GM23338 (cell line): ENCODE results near the gene FERMT3. TPM values are rescaled to one million over a fixed set of nuclear protein-coding genes. Genes with fewer than 3 reads are reported as not detected.
"Not testable (repeated sequence)": the region's sequence is repeated elsewhere in the genome, so short reads cannot be mapped to it uniquely, and the experiment has no call there.

Experiments used
- ATAC-seq: fragments of 200-7000 bp; cut with Tn5 transposase; 3 replicates; pipeline ENCODE4 v1.9.1; 2020
- DNase-seq: peaks from one replicate; pipeline ENCODE4 v3.0.0-alpha.2; 2015; ENCODE audit warnings: low spot score
- H2AFZ ChIP-seq: fragments of 200-600 bp; sonication (generic); 2 replicates; pipeline ENCODE4 v1.8.0; 2016; ENCODE audit warnings: antibody characterized with exemption, mild to moderate bottlenecking, moderate library complexity
- H3F3A ChIP-seq: fragments of 200-600 bp; sonication (generic); replicated peaks from 2 replicates; pipeline ENCODE4 v1.8.0; 2017; ENCODE audit warnings: antibody characterized with exemption, mixed run types, low read depth
- H3K27ac ChIP-seq: fragments of 200-600 bp; sonication (generic); 2 replicates; pipeline ENCODE4 v1.6.1; 2016; ENCODE audit warnings: low read depth
- H3K27me3 ChIP-seq: fragments of 200-600 bp; sonication (generic); 2 replicates; pipeline ENCODE4 v1.8.0; 2016; ENCODE audit warnings: mild to moderate bottlenecking, mixed run types, moderate library complexity; ENCODE audit not compliant: insufficient read depth
- H3K36me3 ChIP-seq: fragments of 200-600 bp; sonication (generic); 2 replicates; pipeline ENCODE4 v1.8.0; 2016; ENCODE audit warnings: mild to moderate bottlenecking; ENCODE audit not compliant: insufficient read depth
- H3K4me1 ChIP-seq: fragments of 200-600 bp; sonication (generic); 2 replicates; pipeline ENCODE4 v1.8.0; 2016; ENCODE audit warnings: mild to moderate bottlenecking, moderate library complexity; ENCODE audit not compliant: insufficient read depth
- H3K4me2 ChIP-seq: fragments of 200-600 bp; sonication (generic); 2 replicates; pipeline ENCODE4 v1.7.1; 2017; ENCODE audit warnings: mixed run types
- H3K4me3 ChIP-seq: fragments of 200-600 bp; sonication (generic); 2 replicates; pipeline ENCODE4 v1.6.1; 2016; ENCODE audit warnings: mixed run types
- H3K79me2 ChIP-seq: fragments of 200-600 bp; sonication (generic); replicated peaks from 2 replicates; pipeline ENCODE4 v1.8.0; 2017; ENCODE audit warnings: mild to moderate bottlenecking; ENCODE audit not compliant: insufficient read depth
- H3K9me2 ChIP-seq: fragments of 200-600 bp; sonication (generic); 2 replicates; pipeline ENCODE4 v1.8.0; 2017; ENCODE audit not compliant: insufficient read depth
- H4K20me1 ChIP-seq: fragments of 200-600 bp; sonication (generic); replicated peaks from 2 replicates; pipeline ENCODE4 v1.8.0; 2017; ENCODE audit warnings: mild to moderate bottlenecking; ENCODE audit not compliant: insufficient read depth
- H3K27ac Mint-ChIP-seq: 2 replicates; pipeline ENCODE4 v1.8.0; 2020; ENCODE audit warnings: inconsistent platforms, mild to moderate bottlenecking, moderate library complexity, mixed read lengths
- H3K27me3 Mint-ChIP-seq: 3 replicates; pipeline ENCODE4 v1.8.0; 2022; ENCODE audit warnings: low read depth, mild to moderate bottlenecking, moderate library complexity, mixed read lengths, inconsistent platforms; ENCODE audit not compliant: insufficient read depth, poor library complexity
- H3K36me3 Mint-ChIP-seq: 3 replicates; pipeline ENCODE4 v1.8.0; 2021; ENCODE audit warnings: low read depth, mild to moderate bottlenecking, inconsistent platforms, moderate library complexity, mixed read lengths
- H3K4me1 Mint-ChIP-seq: 3 replicates; pipeline ENCODE4 v1.8.0; 2020; ENCODE audit warnings: mild to moderate bottlenecking, inconsistent platforms, mixed read lengths
- H3K4me3 Mint-ChIP-seq: 3 replicates; pipeline ENCODE4 v1.8.0; 2021; ENCODE audit warnings: moderate library complexity, mild to moderate bottlenecking, inconsistent platforms, mixed read lengths
- H3K9me3 Mint-ChIP-seq: 3 replicates; pipeline ENCODE4 v1.8.0; 2020; ENCODE audit warnings: moderate library complexity, mild to moderate bottlenecking, inconsistent platforms, mixed read lengths
- CREB1 ChIP-seq: fragments of 250-450 bp; sonication (Bioruptor Pico); IDR thresholded peaks from 2 replicates; pipeline ENCODE4 v1.5.0; 2020; ENCODE audit warnings: low read depth, mild to moderate bottlenecking, moderate library complexity
- EZH2 ChIP-seq: fragments of 200-600 bp; sonication (generic); IDR thresholded peaks from one replicate; pipeline ENCODE4 v1.8.0; 2017; ENCODE audit warnings: antibody characterized with exemption, mild to moderate bottlenecking, low read depth; ENCODE audit not compliant: unreplicated experiment
- EZH2phosphoT487 ChIP-seq: fragments of 200-600 bp; sonication (generic); IDR thresholded peaks from one replicate; pipeline ENCODE4 v1.8.1; 2018; ENCODE audit warnings: antibody characterized with exemption; ENCODE audit not compliant: unreplicated experiment
- NANOG ChIP-seq: IDR thresholded peaks from 2 replicates; pipeline ENCODE4 v1.6.1; 2016; ENCODE audit warnings: antibody characterized with exemption, borderline replicate concordance
- POLR2AphosphoS5 ChIP-seq: IDR thresholded peaks from 2 replicates; pipeline ENCODE4 v1.6.1; 2016; ENCODE audit warnings: antibody characterized with exemption, low read depth
- STAT1 ChIP-seq: IDR thresholded peaks from one replicate; pipeline ENCODE4 v1.6.1; 2016; ENCODE audit warnings: antibody characterized with exemption; ENCODE audit not compliant: unreplicated experiment
- polyA plus RNA-seq: library from polyadenylated mRNA; unstranded; fragments of >200 nt; fragmentation: Nextera tagmentation; extraction: Ambion mirVana; gene quantifications from 2 replicates; pipeline ENCODE4 v1.2.1, GENCODE V29; 2016
- total RNA-seq: library from RNA; depleted of rRNA; stranded (reverse); fragments of >200 nt; shearing (Covaris generic); gene quantifications from 2 replicates; pipeline ENCODE4 v1.2.3, GENCODE V29; 2014
- TF ChIP-seq, protein P1 (sequence below), 2 experiments: fragments of 200-600 bp in 1 of 2; sonication (generic) in 1 of 2; conservative IDR thresholded peaks; 2 replicates each; pipeline versions ENCODE4 v1.5.1 to v1.6.1; 2016 to 2017; ENCODE audit warnings: antibody characterized with exemption in 2 of 2, low read depth in 2 of 2, mild to moderate bottlenecking in 2 of 2, moderate library complexity in 1 of 2
- TF ChIP-seq, protein P2 (sequence below): IDR thresholded peaks from 2 replicates; pipeline ENCODE4 v1.6.1; 2016; ENCODE audit warnings: antibody characterized with exemption
- TF ChIP-seq, protein P3 (sequence below): IDR thresholded peaks from one replicate; pipeline ENCODE4 v1.6.1; 2018; ENCODE audit warnings: antibody characterized with exemption; ENCODE audit not compliant: unreplicated experiment

The FERMT3 gene
- total and polyA plus RNA-seq, 2 experiments from 2014 or later = 1.5 to 1.6 TPM

DNA sequence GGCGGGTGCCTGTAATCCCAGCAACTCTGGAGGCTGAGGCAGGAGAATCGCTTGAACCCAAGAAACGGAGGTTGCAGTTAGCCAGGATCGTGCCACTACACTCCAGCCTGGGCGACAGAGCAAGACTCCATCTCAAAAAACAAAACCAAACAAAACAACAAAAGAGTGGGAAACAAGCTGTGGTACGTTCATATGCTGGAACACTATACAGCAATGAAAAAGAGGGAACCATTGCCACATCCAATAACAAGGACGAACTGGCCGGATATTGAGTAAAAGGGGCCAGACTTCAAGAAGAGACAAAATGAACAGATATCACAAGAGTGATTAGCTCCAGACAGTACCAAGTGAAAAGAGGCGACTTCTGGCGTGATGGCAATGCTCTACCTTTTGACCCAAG lies 45.5 kb upstream of the FERMT3 start (continued):
- TF ChIP-seq, protein P1, sequence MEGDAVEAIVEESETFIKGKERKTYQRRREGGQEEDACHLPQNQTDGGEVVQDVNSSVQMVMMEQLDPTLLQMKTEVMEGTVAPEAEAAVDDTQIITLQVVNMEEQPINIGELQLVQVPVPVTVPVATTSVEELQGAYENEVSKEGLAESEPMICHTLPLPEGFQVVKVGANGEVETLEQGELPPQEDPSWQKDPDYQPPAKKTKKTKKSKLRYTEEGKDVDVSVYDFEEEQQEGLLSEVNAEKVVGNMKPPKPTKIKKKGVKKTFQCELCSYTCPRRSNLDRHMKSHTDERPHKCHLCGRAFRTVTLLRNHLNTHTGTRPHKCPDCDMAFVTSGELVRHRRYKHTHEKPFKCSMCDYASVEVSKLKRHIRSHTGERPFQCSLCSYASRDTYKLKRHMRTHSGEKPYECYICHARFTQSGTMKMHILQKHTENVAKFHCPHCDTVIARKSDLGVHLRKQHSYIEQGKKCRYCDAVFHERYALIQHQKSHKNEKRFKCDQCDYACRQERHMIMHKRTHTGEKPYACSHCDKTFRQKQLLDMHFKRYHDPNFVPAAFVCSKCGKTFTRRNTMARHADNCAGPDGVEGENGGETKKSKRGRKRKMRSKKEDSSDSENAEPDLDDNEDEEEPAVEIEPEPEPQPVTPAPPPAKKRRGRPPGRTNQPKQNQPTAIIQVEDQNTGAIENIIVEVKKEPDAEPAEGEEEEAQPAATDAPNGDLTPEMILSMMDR (conservative IDR thresholded peaks at IDR 0.05; ENCODE audit: low read depth in 2 of 2) = no peak
- TF ChIP-seq EZH2 (no peak), NANOG (no peak), POLR2AphosphoS5 (no peak)
- TF ChIP-seq, protein P2, sequence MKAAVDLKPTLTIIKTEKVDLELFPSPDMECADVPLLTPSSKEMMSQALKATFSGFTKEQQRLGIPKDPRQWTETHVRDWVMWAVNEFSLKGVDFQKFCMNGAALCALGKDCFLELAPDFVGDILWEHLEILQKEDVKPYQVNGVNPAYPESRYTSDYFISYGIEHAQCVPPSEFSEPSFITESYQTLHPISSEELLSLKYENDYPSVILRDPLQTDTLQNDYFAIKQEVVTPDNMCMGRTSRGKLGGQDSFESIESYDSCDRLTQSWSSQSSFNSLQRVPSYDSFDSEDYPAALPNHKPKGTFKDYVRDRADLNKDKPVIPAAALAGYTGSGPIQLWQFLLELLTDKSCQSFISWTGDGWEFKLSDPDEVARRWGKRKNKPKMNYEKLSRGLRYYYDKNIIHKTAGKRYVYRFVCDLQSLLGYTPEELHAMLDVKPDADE = no peak

DNA sequence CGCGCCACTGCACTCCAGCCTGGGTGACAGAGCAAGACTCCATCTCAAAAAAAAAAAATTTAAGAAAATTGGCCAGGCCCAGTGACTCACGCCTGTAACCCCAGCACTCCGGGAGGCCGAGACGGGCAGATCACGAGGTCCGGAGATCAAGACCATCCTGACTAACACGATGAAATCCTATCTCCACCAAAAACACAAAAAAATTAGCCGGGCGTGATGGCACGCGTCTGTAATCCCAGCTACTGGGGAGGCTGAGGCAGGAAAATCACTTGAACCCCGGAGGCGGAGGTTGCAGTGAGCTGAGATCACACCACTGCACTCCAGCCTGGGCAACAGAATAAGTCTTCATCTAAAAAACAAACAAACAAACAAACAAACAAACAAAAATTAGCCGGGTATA lies 43.8 kb upstream of the FERMT3 start:
- Histone ChIP-seq H4K20me1 (peaks cover 10% of the 10 kb centered on the region), H3F3A (peaks cover 19% of the 10 kb centered on the region; the same call in 1 of the 2 replicates), H3K4me1 (peaks cover 14% of the 10 kb centered on the region; the same call in 1 of the 2 replicates)
- not testable (repeated sequence) for H3K27ac ChIP-seq, DNase-seq, H3K27me3 ChIP-seq, H3K4me3 ChIP-seq, H3K4me1 Mint-ChIP-seq, H3K79me2 ChIP-seq, H3K4me3 Mint-ChIP-seq, H3K4me2 ChIP-seq, H3K27ac Mint-ChIP-seq, H3K36me3 ChIP-seq, H3K36me3 Mint-ChIP-seq, H3K9me3 Mint-ChIP-seq, ATAC-seq, H3K9me2 ChIP-seq, H2AFZ ChIP-seq
- H3K27me3 Mint-ChIP-seq = peaks cover 26% of the 10 kb centered on the region

DNA sequence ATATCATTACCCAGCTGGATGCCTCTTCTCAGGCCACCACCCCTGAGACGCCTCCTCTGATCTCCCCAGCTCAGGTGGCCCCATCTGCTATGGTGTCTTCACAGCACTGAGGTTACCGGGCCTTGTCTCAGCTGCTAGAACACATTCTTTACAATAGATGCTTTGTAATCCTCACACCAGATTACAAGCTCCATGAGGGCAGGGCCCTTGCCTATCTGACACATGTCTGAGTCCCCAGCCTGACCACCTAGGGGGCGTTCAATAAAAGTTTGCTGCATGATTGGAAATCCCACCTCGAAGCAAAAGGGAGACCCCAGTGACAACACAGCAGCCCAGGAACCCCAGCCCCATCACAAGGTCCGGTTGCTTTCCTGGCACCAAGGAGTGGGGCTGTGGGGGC lies 42.6 kb upstream of the FERMT3 start:
- peaks cover 7% of the 10 kb centered on the region; the same call in 1 of the 3 replicates for H3K36me3 Mint-ChIP-seq
- H3K4me1 ChIP-seq = peaks cover 14% of the 10 kb centered on the region; the same call in 1 of the 2 replicates
- no peak overlapping the region for H3K27ac ChIP-seq
- DNase-seq (no peak), ATAC-seq (no peak)
- no peak overlapping the region for H3K4me3 ChIP-seq
- no peak overlapping the region for H3K27ac Mint-ChIP-seq
- peaks cover 10% of the 10 kb centered on the region; the same call in 2 of the 3 replicates for H3K4me1 Mint-ChIP-seq
- H3K27me3 ChIP-seq = peaks cover 6% of the 10 kb centered on the region; the same call in 1 of the 2 replicates
- peaks cover 19% of the 10 kb centered on the region; the same call in 1 of the 2 replicates for H3F3A ChIP-seq
- H3K36me3 ChIP-seq = no peaks in the 10 kb centered on the region
- peaks cover 28% of the 10 kb centered on the region for H3K27me3 Mint-ChIP-seq
- no peak overlapping the region for H2AFZ ChIP-seq
- no peak overlapping the region for H3K4me3 Mint-ChIP-seq
- H3K9me2 ChIP-seq = no peaks in the 10 kb centered on the region
- no peaks in the 10 kb centered on the region for H3K79me2 ChIP-seq
- no peak overlapping the region for H3K4me2 ChIP-seq
- H3K9me3 Mint-ChIP-seq = no peaks in the 10 kb centered on the region; the same call in 2 of the 3 replicates
- peaks cover 10% of the 10 kb centered on the region for H4K20me1 ChIP-seq
- no peak for TF ChIP-seq CREB1 (CRISPR knock-in tag)
- no peak for TF ChIP-seq STAT1
- no peak for TF ChIP-seq EZH2phosphoT487
- TF ChIP-seq, protein P3, sequence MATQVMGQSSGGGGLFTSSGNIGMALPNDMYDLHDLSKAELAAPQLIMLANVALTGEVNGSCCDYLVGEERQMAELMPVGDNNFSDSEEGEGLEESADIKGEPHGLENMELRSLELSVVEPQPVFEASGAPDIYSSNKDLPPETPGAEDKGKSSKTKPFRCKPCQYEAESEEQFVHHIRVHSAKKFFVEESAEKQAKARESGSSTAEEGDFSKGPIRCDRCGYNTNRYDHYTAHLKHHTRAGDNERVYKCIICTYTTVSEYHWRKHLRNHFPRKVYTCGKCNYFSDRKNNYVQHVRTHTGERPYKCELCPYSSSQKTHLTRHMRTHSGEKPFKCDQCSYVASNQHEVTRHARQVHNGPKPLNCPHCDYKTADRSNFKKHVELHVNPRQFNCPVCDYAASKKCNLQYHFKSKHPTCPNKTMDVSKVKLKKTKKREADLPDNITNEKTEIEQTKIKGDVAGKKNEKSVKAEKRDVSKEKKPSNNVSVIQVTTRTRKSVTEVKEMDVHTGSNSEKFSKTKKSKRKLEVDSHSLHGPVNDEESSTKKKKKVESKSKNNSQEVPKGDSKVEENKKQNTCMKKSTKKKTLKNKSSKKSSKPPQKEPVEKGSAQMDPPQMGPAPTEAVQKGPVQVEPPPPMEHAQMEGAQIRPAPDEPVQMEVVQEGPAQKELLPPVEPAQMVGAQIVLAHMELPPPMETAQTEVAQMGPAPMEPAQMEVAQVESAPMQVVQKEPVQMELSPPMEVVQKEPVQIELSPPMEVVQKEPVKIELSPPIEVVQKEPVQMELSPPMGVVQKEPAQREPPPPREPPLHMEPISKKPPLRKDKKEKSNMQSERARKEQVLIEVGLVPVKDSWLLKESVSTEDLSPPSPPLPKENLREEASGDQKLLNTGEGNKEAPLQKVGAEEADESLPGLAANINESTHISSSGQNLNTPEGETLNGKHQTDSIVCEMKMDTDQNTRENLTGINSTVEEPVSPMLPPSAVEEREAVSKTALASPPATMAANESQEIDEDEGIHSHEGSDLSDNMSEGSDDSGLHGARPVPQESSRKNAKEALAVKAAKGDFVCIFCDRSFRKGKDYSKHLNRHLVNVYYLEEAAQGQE = no peak
